GM18502 (cell line): Measurements from ENCODE around the gene B3GNT8.
"Not testable (repeated sequence)": the region's sequence is repeated elsewhere in the genome, so short reads cannot be mapped to it uniquely, and the experiment has no call there.

Source experiments
- ATAC-seq: cut with Tn5 transposase; IDR thresholded peaks from one replicate; pipeline ENCODE4 v1.9.1; 2021; ENCODE audit warnings: mild to moderate bottlenecking; ENCODE audit not compliant: unreplicated experiment, poor library complexity

B3GNT8 gene

GRCh38 chr19:41398050-41398418, 29.1 kb downstream of the B3GNT8 start:
- ATAC-seq, result no peak

GRCh38 chr19:41397086-41398049, 29.8 kb downstream of the B3GNT8 start, which contains the start of the genes BCKDHA and EXOSC5:
Gene BCKDHA (plus strand): TSS chr19:41397818. CDS start chr19:41397828, 10 bp downstream.
Gene EXOSC5 (minus strand): TSS chr19:41397359. CDS start chr19:41397328, 31 bp downstream.
- peak; percentile 90 for ATAC-seq

GRCh38 chr19:41395355-41395754, 31.8 kb downstream of the B3GNT8 start:
- no peak for ATAC-seq

GRCh38 chr19:41392775-41393174, 34.4 kb downstream of the B3GNT8 start:
- ATAC-seq, result no peak

- ATAC-seq, result no peak
These were observed 35.6 kb downstream of the B3GNT8 start for GRCh38 chr19:41391618-41392017.

- ATAC-seq, result no peak
These were observed 40.7 kb downstream of the B3GNT8 start for GRCh38 chr19:41386442-41386841.

- no peak for ATAC-seq
These were observed 42.8 kb downstream of the B3GNT8 start for GRCh38 chr19:41384351-41384750.

- ATAC-seq, result not testable (repeated sequence)
These were observed 45.6 kb downstream of the B3GNT8 start for GRCh38 chr19:41381536-41381935.

- ATAC-seq, result peak; percentile 66
These were observed 49.0 kb downstream of the B3GNT8 start for GRCh38 chr19:41377977-41378709.

- ATAC-seq, result no peak
These were observed 50.2 kb downstream of the B3GNT8 start for GRCh38 chr19:41376998-41377365.

GRCh38 chr19:41376241-41376997, 50.8 kb downstream of the B3GNT8 start, which contains the start of gene TMEM91:
Gene TMEM91 (plus strand): TSS chr19:41376533. CDS start chr19:41378310, 1,777 bp downstream.
- ATAC-seq, result no peak
